MV-4-11 (cell line): ENCODE data around the gene GPATCH4.
"Not testable (repeated sequence)": the region's sequence is repeated elsewhere in the genome, so short reads cannot be mapped to it uniquely, and the experiment has no call there.

Experiments used
- DNase-seq: peaks from one replicate; lab custom pipeline; 2025; lab: John Stamatoyannopoulos, UW

GPATCH4 gene

GRCh38 chr1:156601122-156601830 is at the start of gene GPATCH4:
Gene GPATCH4 (minus strand): TSS chr1:156601479.
- peak; percentile 79 for DNase-seq

GRCh38 chr1:156648951-156649350 is 47.7 kb upstream of the GPATCH4 start:
- no peak for DNase-seq

GRCh38 chr1:156648496-156648895 is 47.2 kb upstream of the GPATCH4 start:
- no peak for DNase-seq

- DNase-seq, result no peak
Observed at GRCh38 chr1:156647351-156647750, 46.1 kb upstream of the GPATCH4 start.

- DNase-seq, result no peak
Observed at GRCh38 chr1:156646738-156647211, 45.5 kb upstream of the GPATCH4 start.

- no peak for DNase-seq
Observed at GRCh38 chr1:156645666-156646065, 44.4 kb upstream of the GPATCH4 start.

- DNase-seq, result no peak
Observed at GRCh38 chr1:156645056-156645455, 43.8 kb upstream of the GPATCH4 start.

GRCh38 chr1:156644640-156645039 is 43.4 kb upstream of the GPATCH4 start:
- DNase-seq, result no peak

- no peak for DNase-seq
Observed at GRCh38 chr1:156644146-156644545, 42.9 kb upstream of the GPATCH4 start.

GRCh38 chr1:156643778-156644092 is 42.5 kb upstream of the GPATCH4 start:
- peak; percentile 94 for DNase-seq

GRCh38 chr1:156643049-156643777 is 41.9 kb upstream of the GPATCH4 start:
- no peak for DNase-seq

- no peak for DNase-seq
Observed at GRCh38 chr1:156642265-156643048, 41.2 kb upstream of the GPATCH4 start.

GRCh38 chr1:156641761-156642264 is 40.5 kb upstream of the GPATCH4 start, which contains the start of gene BCAN:
Gene BCAN (plus strand): TSS chr1:156642117. CDS start chr1:156646055, 3,938 bp downstream.
- no peak for DNase-seq

- DNase-seq, result no peak
Observed at GRCh38 chr1:156640842-156641706, 39.8 kb upstream of the GPATCH4 start.

GRCh38 chr1:156639601-156640101 is 38.4 kb upstream of the GPATCH4 start:
- peak; percentile 78 for DNase-seq

GRCh38 chr1:156638189-156638985 is 37.1 kb upstream of the GPATCH4 start:
- DNase-seq, result no peak

- no peak for DNase-seq
Observed at GRCh38 chr1:156632355-156632754, 31.1 kb upstream of the GPATCH4 start.

- DNase-seq, result not testable (repeated sequence)
Observed at GRCh38 chr1:156631152-156631551, 29.9 kb upstream of the GPATCH4 start.

GRCh38 chr1:156629823-156630449 is 28.7 kb upstream of the GPATCH4 start:
- no peak for DNase-seq
